Muscle of arm (tissue), 12 donors: Measurements from ENCODE around the gene ILF3. TPM values are rescaled to one million over a fixed set of nuclear protein-coding genes. Genes with fewer than 3 reads are reported as not detected.
"Not testable (repeated sequence)": the region's sequence is repeated elsewhere in the genome, so short reads cannot be mapped to it uniquely, and the experiment has no call there.

ENCODE experiments used
- DNase-seq: peaks from one replicate; pipeline ENCODE4 v3.0.0-alpha.2; 2013
- polyA plus RNA-seq, 12 donors: library from polyadenylated mRNA; unstranded; fragments of 120-200 nt; gene quantifications; one replicate each; pipeline ENCODE4 v1.2.1, GENCODE V29; 2013; ENCODE audit not compliant: insufficient read length in 12 of 12

ILF3 gene
- polyA plus RNA-seq, 12 donors = 134 to 868 (median 154) TPM

- DNase-seq = no peak
These were observed 14.3 kb upstream of the ILF3 start for GRCh38 chr19:10639836-10640235.

- DNase-seq = no peak
These were observed 13.8 kb upstream of the ILF3 start for GRCh38 chr19:10640361-10640760.

GRCh38 chr19:10641248-10641647, 12.9 kb upstream of the ILF3 start:
- DNase-seq = no peak

GRCh38 chr19:10642473-10643171, 11.5 kb upstream of the ILF3 start:
- no peak for DNase-seq

- no peak for DNase-seq
These were observed 10.8 kb upstream of the ILF3 start for GRCh38 chr19:10643172-10643967.

- DNase-seq = peak; percentile 85
These were observed 10.2 kb upstream of the ILF3 start for GRCh38 chr19:10643968-10644259.

GRCh38 chr19:10644260-10645007, 9.7 kb upstream of the ILF3 start:
- peak; percentile 85 for DNase-seq

GRCh38 chr19:10646456-10647159, 7.5 kb upstream of the ILF3 start:
- no peak for DNase-seq

- no peak for DNase-seq
These were observed 5.8 kb upstream of the ILF3 start for GRCh38 chr19:10648360-10648759.

GRCh38 chr19:10651851-10652250, 2.3 kb upstream of the ILF3 start:
- no peak for DNase-seq

GRCh38 chr19:10653482-10653731, 739 bp upstream of the ILF3 start:
- no peak for DNase-seq

GRCh38 chr19:10654610-10655456, 687 bp downstream of the ILF3 start:
- DNase-seq = peak; percentile 54

- no peak for DNase-seq
These were observed 1.5 kb downstream of the ILF3 start for GRCh38 chr19:10655457-10656312.

GRCh38 chr19:10660346-10660745, 6.2 kb downstream of the ILF3 start:
- no peak for DNase-seq

- DNase-seq = no peak
These were observed 7.8 kb downstream of the ILF3 start for GRCh38 chr19:10661946-10662345.

GRCh38 chr19:10662384-10663251, 8.5 kb downstream of the ILF3 start:
- no peak for DNase-seq

- not testable (repeated sequence) for DNase-seq
These were observed 9.1 kb downstream of the ILF3 start for GRCh38 chr19:10663252-10663563.

GRCh38 chr19:10667867-10668266, 13.7 kb downstream of the ILF3 start:
- DNase-seq = no peak

- no peak for DNase-seq
These were observed 15.1 kb downstream of the ILF3 start for GRCh38 chr19:10669246-10669645.

GRCh38 chr19:10670182-10670581, 16.0 kb downstream of the ILF3 start:
- peak; percentile 27 for DNase-seq
